Trophoblast cell (in vitro differentiated cells and primary cell): ENCODE results near the gene CALCA.

Experiments used
- DNase-seq, 2 donors: peaks; one replicate each; pipeline ENCODE4 v3.0.0-alpha.2; 2016
- H2AFZ ChIP-seq: 2 replicates; pipeline ENCODE4 v1.6.1; 2013; ENCODE audit warnings: low read length, moderate library complexity, mild to moderate bottlenecking; ENCODE audit not compliant: insufficient read depth, poor library complexity
- H2AK5ac ChIP-seq: 2 replicates; pipeline ENCODE4 v1.6.1; 2013; ENCODE audit warnings: mild to moderate bottlenecking, low read length
- H2BK120ac ChIP-seq: 2 replicates; pipeline ENCODE4 v1.6.1; 2013; ENCODE audit warnings: low read length, mild to moderate bottlenecking, moderate library complexity; ENCODE audit not compliant: insufficient read depth, poor library complexity
- H2BK12ac ChIP-seq: 2 replicates; pipeline ENCODE4 v1.6.1; 2013; ENCODE audit warnings: mild to moderate bottlenecking, low read length, moderate library complexity
- H2BK5ac ChIP-seq: 2 replicates; pipeline ENCODE4 v1.6.1; 2013; ENCODE audit warnings: low read length, low read depth, moderate library complexity, mild to moderate bottlenecking; ENCODE audit not compliant: poor library complexity
- H3K14ac ChIP-seq: 2 replicates; pipeline ENCODE4 v1.6.1; 2013; ENCODE audit warnings: mild to moderate bottlenecking, low read length
- H3K18ac ChIP-seq: 2 replicates; pipeline ENCODE4 v1.6.1; 2013; ENCODE audit warnings: mild to moderate bottlenecking, low read length
- H3K23ac ChIP-seq: 2 replicates; pipeline ENCODE4 v1.6.1; 2013; ENCODE audit warnings: low read length
- H3K27ac ChIP-seq: 2 replicates; pipeline ENCODE4 v1.5.1; 2013; ENCODE audit warnings: low read depth, mild to moderate bottlenecking, inconsistent platforms, low read length, moderate library complexity
- H3K27me3 ChIP-seq: 2 replicates; pipeline ENCODE4 v1.6.1; 2013; ENCODE audit warnings: inconsistent platforms, mild to moderate bottlenecking, low read length, moderate library complexity; ENCODE audit not compliant: insufficient read depth
- H3K36me3 ChIP-seq, 2 experiments: 1 replicate in 1 of 2; 2 replicates in 1 of 2; pipeline ENCODE4 v1.6.1; 2013; ENCODE audit warnings: low read length in 2 of 2, mild to moderate bottlenecking in 2 of 2, moderate library complexity in 1 of 2; ENCODE audit not compliant: insufficient read depth in 2 of 2, control insufficient read depth in 1 of 2
- H3K4ac ChIP-seq: 2 replicates; pipeline ENCODE4 v1.6.1; 2013; ENCODE audit warnings: low read depth, mild to moderate bottlenecking, low read length, moderate library complexity
- H3K4me1 ChIP-seq, 2 experiments: 1 replicate in 1 of 2; 2 replicates in 1 of 2; pipeline ENCODE4 v1.6.1; 2013; ENCODE audit warnings: low read length in 2 of 2, mild to moderate bottlenecking in 2 of 2, moderate library complexity in 1 of 2; ENCODE audit not compliant: insufficient read depth in 2 of 2, control insufficient read depth in 1 of 2
- H3K4me2 ChIP-seq: 2 replicates; pipeline ENCODE4 v1.6.1; 2013; ENCODE audit warnings: inconsistent platforms, mild to moderate bottlenecking, low read length, moderate library complexity
- H3K4me3 ChIP-seq: 2 replicates; pipeline ENCODE4 v1.5.1; 2013; ENCODE audit warnings: mild to moderate bottlenecking, low read depth, low read length, inconsistent platforms
- H3K79me1 ChIP-seq: one replicate; pipeline ENCODE4 v1.6.1; 2013; ENCODE audit warnings: low read length
- H3K79me2 ChIP-seq: 2 replicates; pipeline ENCODE4 v1.6.1; 2013; ENCODE audit warnings: low read length, mild to moderate bottlenecking; ENCODE audit not compliant: control insufficient read depth, insufficient read depth, poor library complexity
- H3K9ac ChIP-seq: 2 replicates; pipeline ENCODE4 v1.6.1; 2013; ENCODE audit warnings: mild to moderate bottlenecking, low read length
- H3K9me3 ChIP-seq: 2 replicates; pipeline ENCODE4 v1.6.1; 2013; ENCODE audit warnings: low read depth, mild to moderate bottlenecking, control low read depth, inconsistent platforms, low read length; ENCODE audit not compliant: insufficient read depth
- H4K12ac ChIP-seq: 2 replicates; pipeline ENCODE4 v1.6.1; 2013; ENCODE audit warnings: low read depth, mild to moderate bottlenecking, low read length, moderate library complexity
- H4K8ac ChIP-seq: 2 replicates; pipeline ENCODE4 v1.6.1; 2013; ENCODE audit warnings: low read depth, mild to moderate bottlenecking, low read length, moderate library complexity
- H4K91ac ChIP-seq: one replicate; pipeline ENCODE4 v1.6.1; 2013; ENCODE audit warnings: low read depth, mild to moderate bottlenecking, low read length, moderate library complexity
- WGBS: extraction: QIAGEN DNeasy Blood & Tissue Kit; methylation state at CpG from one replicate; pipeline ENCODE4 v1.1.7; 2013; ENCODE audit warnings: missing lambda C conversion rate; ENCODE audit not compliant: insufficient read length, insufficient coverage; ENCODE audit errors: extremely low coverage; 5-methylcytosine and 5-hydroxymethylcytosine counted together

CALCA gene

DNA sequence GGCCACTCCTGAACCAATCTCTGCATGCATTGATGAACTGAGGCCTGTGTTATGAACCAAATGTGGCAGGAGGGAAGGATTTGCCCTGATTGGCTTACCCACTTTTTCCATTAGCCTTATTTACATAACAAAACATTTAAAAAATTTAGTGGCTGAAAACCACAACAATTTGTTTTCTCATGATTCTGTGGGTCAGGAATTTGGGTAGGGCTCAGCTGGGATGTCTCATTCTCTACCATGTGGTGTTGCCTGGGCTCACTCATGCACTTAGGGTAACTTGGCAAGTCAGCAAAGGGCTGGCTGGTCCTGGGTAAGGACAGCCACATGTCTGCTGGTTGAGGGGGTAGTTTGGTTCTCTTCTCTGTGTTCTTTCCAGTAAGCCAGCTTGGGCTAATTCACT lies 45.0 kb downstream of the CALCA start:
- Histone ChIP-seq H4K91ac (no peak overlapping the region), H3K9ac (no peak overlapping the region), H3K27me3 (no peaks in the 10 kb centered on the region), H4K12ac (no peak overlapping the region), H3K9me3 (no peaks in the 10 kb centered on the region), H2AK5ac (no peak overlapping the region), H3K79me1 (no peaks in the 10 kb centered on the region), H3K27ac (no peak overlapping the region), H3K18ac (no peak overlapping the region), H3K4ac (no peak overlapping the region), H3K23ac (no peak overlapping the region), H3K14ac (no peak overlapping the region), H3K4me1 (no peaks in the 10 kb centered on the region), H2BK5ac (no peak overlapping the region), H4K8ac (no peak overlapping the region), H3K36me3 (no peaks in the 10 kb centered on the region), H3K4me3 (no peak overlapping the region), H2AFZ (no peak overlapping the region), H2BK120ac (no peak overlapping the region), H3K4me2 (no peak overlapping the region), H2BK12ac (no peak overlapping the region), H3K79me2 (no peaks in the 10 kb centered on the region)
- peak in 1 of 2 donors; percentile 18 for DNase-seq

DNA sequence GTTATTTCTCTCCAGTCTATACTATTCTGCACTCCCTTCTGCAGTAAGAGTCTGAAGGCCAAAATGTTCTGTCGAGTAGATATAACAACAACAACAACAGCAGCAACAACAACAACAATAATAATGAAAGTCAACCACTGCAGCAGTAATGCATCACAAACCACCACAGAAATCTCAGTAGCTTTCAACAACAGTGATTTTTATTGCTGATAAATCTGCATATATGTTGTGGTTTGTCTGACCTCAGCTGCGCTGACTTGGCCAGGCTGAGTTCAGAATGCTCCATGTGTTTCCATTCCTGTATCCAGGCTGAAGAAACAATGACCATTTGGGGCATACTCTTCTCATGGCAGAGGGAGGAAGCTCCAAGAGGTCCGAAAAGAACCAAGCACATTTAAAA lies 47.8 kb downstream of the CALCA start:
- WGBS = no CpG with 5 or more reads among the region's 3 CpGs
- no peaks in the 10 kb centered on the region for H3K4me1 ChIP-seq

More for the DNA sequence above, 47.8 kb downstream of the CALCA start:
- Histone ChIP-seq H2BK5ac (no peak overlapping the region), H3K9me3 (no peaks in the 10 kb centered on the region), H4K12ac (no peak overlapping the region), H3K23ac (no peak overlapping the region), H3K4me2 (no peak overlapping the region), H4K8ac (no peak overlapping the region), H3K14ac (no peak overlapping the region), H3K27me3 (no peaks in the 10 kb centered on the region), H2AK5ac (no peak overlapping the region), H3K27ac (no peak overlapping the region), H3K79me2 (no peaks in the 10 kb centered on the region), H3K9ac (no peak overlapping the region), H2AFZ (no peak overlapping the region), H3K4me3 (no peak overlapping the region), H3K4ac (no peak overlapping the region), H2BK12ac (no peak overlapping the region), H3K79me1 (no peaks in the 10 kb centered on the region), H3K36me3 (no peaks in the 10 kb centered on the region), H3K18ac (no peak overlapping the region), H4K91ac (no peak overlapping the region), H2BK120ac (no peak overlapping the region)
- no peak for DNase-seq
